ENCODE measurements around the gene SEMA3E.

- TF ChIP-seq SREBF2 (IDR thresholded peaks at IDR 0.05; ENCODE audit: low read length) (no peak), TAF1 (IDR thresholded peaks at IDR 0.05; ENCODE audit: borderline replicate concordance, low read depth, low read length) (no peak), CREB1 (IDR thresholded peaks at IDR 0.05; ENCODE audit: low read depth) (no peak), ATF2 (IDR thresholded peaks at IDR 0.05; ENCODE audit: low read length) (no peak), CTCF (IDR thresholded peaks at IDR 0.05 in 2 of 3, conservative IDR thresholded peaks at IDR 0.05 in 1 of 3; ENCODE audit: control insufficient read depth in 2 of 3, extremely low read depth in 1 of 3, insufficient read depth in 1 of 3, low read depth in 3 of 3, low read length in 3 of 3) (no peak), EP300 (IDR thresholded peaks at IDR 0.05; ENCODE audit: borderline replicate concordance in 1 of 2, control insufficient read depth in 1 of 2, low read depth in 2 of 2, low read length in 2 of 2) (no peak), HCFC1 (IDR thresholded peaks at IDR 0.05; ENCODE audit: low read length) (no peak)
Measured at GRCh38 chr7:83593921-83594475, 54.9 kb downstream of the SEMA3E start.

Data from GM12878 (cell line).